ENCODE results near the gene RERG.

Gene RERG

GRCh38 chr12:15216036-15216889 lies 5.0 kb downstream of the RERG start:
- no peak for DNase-seq

DNA sequence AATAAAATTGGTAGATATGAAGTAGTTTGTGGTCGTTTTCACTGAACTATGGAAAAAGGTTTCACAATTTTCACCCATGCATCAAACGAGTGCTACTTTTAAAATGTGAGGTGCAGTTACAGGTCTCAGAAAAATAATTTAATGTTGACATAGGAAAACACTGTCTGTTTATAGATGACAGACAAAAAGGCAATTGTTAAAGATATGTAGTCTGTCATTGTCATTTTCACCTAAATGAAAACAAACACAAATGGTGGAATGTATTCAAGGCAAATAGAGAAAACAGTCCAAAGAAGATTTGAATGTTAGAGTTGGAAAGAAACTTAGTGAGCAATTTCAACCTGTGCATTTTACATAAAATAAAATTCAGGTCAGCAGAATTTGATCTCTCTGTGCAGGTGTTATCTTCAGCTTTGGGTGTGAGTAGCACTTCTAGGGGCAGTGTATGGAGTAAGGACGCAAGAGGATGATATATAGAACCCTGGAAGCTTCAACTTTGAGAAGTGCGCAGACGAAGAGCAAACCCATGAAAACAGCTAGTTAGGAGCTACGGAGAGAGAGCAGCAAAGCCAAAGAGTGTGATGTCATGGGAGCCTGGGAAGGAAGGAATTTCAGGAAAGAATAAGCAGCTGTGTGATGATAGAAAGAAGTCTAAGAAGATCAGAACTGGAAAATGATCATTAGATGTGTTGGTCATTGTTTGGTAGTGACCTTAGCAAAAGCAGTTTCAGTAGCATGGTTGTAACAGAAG lies 6.2 kb downstream of the RERG start:
- no peak for DNase-seq

- no peak for DNase-seq
Observed at GRCh38 chr12:15212930-15213329, 8.3 kb downstream of the RERG start.

DNA sequence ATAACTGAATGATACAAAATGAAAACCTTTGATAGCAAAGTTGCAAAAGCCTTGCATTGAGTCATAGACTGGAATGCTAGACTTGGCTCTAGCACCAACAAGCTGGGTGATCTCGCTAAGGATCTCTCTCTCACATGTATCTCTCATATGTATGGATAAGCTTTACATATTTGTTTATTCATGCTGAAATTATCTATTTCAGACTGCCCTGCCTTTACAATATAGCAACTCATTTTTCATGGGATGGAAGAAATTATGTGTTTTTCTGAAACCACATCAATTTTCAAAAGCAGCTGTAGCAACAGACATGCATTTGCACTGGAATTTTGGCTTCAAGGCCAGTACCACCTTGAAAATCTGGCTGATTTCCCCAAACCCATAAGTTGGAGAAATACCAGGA lies 11.4 kb downstream of the RERG start:
- DNase-seq: no peak

DNA sequence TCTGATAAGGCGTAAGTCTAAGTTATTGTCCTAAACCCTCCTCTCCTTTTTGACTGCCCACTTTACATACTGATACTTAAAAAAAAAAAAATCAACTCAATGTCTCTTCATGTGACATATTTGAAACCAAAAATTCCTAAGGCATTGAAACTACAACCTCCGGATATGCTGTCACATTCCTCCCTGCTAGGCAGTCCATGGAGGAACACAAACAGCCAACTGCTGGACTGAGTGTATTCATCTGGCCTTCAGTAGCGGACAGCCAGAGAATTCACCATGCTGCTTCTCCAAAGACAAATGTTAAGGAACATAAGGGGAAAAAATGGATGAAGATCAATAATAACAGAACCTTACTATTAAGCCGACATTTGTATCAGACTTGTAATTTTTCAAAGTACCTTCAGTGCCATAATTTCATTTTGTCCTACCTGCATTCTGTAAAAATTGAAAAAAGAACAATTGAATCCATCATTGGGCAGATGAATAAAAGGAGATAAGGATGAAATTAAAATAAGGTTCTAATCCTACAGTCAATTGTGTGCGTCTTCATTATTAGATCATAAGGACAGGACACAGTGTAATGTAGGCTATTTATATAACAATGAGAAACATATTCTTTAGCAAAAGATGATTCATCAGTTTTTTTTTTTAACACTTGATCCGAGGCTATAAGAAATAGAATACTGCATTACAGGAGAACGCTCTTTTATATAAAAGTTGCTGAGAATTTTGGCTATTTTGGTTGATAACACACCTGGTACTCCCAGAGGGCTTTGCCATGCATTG lies 12.2 kb downstream of the RERG start:
- no peak for DNase-seq

DNA sequence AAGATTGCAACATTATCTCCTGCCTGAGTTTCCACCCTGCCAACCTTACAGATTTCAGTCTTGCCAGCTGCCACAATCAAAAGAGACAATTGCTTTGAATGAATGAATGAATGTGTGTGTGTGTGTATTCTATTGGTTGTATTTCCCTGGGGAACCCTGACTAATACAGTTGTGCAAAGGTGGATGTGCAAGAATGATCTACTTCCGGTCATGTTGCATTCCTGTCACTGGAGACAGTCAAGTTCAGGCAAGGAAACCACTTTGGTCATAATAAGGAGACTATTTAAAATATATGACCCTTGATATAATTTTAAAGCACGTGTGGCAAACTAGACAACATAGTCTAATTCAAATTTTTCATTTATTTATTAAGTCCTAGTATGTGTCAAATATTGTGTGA lies 13.1 kb downstream of the RERG start:
- no peak for DNase-seq

- DNase-seq: no peak
Observed at GRCh38 chr12:15206831-15207389, 14.3 kb downstream of the RERG start.

- DNase-seq: no peak
Observed at GRCh38 chr12:15206338-15206737, 14.9 kb downstream of the RERG start.

- no peak for DNase-seq
Observed at GRCh38 chr12:15205341-15206010, 15.7 kb downstream of the RERG start.

GRCh38 chr12:15201456-15201855 lies 19.8 kb downstream of the RERG start:
- no peak for DNase-seq

- no peak for DNase-seq
Observed at GRCh38 chr12:15201056-15201455, 20.2 kb downstream of the RERG start.

GRCh38 chr12:15200641-15201040 lies 20.6 kb downstream of the RERG start:
- DNase-seq: no peak

GRCh38 chr12:15199930-15200329 lies 21.3 kb downstream of the RERG start:
- DNase-seq: no peak

GRCh38 chr12:15196678-15197505 lies 24.3 kb downstream of the RERG start:
- DNase-seq: no peak

GRCh38 chr12:15196221-15196620 lies 25.0 kb downstream of the RERG start:
- DNase-seq: no peak

DNA sequence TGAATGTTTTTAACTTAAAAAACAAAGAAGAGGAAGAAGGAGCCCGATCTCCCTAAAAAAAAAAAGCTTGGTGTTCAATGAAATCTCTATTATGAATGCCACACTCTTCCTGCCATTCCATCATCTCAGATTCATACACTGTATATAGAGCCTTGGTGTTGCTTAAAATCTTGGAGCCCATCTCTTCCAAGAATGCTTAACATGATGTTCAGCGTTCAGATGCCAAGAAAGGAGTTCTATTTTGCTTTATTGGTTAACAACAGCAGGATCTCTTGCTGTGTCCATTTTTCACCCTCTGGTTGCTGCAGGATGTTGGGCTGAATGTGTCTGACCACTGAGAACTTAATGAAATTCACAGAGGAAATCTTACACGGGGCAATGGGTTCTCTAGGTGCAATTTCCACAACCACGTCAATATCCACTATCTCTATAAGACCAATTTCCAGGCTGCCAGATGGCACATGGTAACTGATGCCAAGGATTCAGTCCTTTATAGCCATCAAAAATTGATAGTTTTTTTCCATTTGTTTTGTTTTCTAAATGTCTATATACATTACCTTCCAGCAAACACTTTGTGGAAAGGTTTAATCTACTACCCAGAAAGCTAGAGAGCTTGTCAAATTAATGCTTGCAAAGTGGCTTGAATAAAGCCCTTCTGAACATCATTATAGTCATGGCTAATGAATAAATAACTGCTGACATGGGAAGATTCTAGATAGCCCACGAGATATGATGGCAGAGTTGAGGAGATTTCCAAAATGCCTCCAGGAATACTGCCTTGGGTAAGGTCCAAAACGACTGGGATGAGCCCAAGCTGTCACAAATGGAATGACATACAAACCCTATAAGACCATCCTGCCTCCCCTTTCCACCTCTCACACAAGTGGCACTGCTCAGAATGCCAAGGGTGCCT lies 26.5 kb downstream of the RERG start:
- no peak for DNase-seq

DNA sequence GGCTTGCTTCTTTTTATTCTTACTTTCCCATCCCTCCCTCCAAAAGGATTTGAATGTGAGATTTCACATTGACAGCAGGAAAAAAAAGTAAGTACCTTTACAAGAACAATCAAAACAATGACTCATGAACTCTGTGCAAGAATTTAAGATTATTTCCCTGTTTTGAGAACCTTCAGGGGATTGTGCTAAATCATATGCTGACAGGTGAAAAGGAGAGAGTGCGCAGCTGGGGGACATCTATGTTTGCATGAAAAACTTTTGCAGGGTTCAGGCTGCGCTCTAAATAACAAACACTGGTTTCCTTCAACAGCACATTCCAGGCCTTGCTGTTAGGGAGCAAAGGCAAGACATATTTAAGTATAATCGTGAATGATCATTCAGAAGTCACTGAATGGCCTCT lies 27.3 kb downstream of the RERG start:
- DNase-seq: no peak

GRCh38 chr12:15192720-15193119 lies 28.5 kb downstream of the RERG start:
- DNase-seq: no peak

GRCh38 chr12:15188127-15188526 lies 33.1 kb downstream of the RERG start:
- no peak for DNase-seq

DNA sequence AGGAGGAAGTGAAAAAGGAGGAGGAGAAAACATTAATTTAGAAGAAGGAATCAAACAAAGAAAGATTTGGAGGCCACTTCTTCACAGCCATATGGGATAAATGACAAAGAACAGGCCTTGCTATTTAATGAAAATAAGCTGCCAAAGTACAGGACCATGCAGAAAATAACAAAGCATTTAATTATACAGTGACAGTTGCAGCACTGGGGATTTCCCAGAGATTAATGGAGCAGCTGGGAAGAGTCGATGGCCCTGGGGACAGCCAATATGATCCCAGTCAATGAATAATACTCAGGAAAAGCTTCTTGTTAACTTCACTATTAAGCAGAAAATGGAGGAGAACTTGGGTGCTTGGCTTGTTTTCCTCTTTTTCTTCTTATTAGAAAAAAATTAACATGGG lies 34.6 kb downstream of the RERG start:
- DNase-seq: no peak

DNA sequence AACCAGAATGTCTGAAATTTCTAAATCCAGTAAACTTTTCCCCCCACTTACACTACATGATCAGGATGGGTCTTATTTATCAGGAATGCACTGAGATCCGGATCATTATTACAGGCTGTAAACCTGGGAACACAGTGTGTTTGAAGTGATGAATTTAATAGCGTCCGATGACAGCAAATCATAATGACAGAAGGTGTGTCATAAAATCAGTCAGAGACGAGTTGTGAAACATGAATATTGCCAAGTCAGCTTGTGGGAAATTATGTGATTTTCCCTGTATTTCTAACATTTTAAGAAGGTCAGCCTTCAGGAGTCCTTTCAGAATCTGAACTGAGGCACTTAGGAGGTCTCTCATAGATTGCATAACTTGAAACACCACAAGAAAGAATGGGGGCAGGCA lies 36.7 kb downstream of the RERG start:
- DNase-seq: no peak

Data from suppressor macrophage treated with lipopolysaccharide for 1 hour (primary cell).